Measurements from ENCODE around the gene CCDC110. TPM values are rescaled to one million over a fixed set of nuclear protein-coding genes. Genes with fewer than 3 reads are reported as not detected.
A peak's percentile ranks its signal among the peaks of the same experiment; 100 is the strongest.

The CCDC110 gene
- polyA plus RNA-seq, 6 donors from 2014 or later: 0.16 to 0.92 TPM; not detected in 4

DNA sequence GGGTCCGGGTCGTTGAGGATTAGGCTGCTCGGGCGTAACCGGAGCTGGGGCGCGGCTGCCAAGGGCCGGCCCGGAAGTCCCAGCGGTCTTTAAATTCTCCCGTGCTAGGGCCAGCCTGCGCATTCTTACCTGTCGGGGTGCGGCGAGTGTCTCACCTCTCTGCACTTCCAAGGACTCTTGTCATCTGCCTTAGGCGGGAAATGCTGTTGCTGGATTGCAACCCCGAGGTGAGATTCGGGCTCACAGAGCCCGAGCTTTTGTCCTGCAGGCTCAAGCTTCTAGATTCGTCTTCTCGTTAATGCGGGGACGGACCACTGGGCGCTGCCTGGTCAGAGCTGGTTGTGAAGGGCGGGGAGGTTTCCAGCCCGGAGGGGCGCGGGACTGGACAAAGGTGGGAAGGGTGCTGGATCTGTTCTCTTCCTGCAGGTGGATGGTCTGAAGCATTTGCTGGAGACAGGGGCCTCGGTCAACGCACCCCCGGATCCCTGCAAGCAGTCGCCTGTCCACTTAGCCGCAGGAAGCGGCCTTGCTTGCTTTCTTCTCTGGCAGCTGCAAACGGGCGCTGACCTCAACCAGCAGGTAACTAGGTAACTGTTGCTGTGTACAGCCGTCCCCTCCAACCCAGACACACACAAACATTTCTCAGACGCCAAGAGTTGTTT, 74.7 kb downstream of the CCDC110 start, which contains the start of gene ANKRD37:
TSS of gene ANKRD37 (plus strand) at position 118 of the 662 bp plus-strand sequence. CDS start at position 201, 83 bp downstream.
- Mint-ChIP-seq H3K36me3 (peaks cover 0 to 10% of the 10 kb centered on the region in 2 donors), H3K4me1 (peaks cover 18 to 49% (median 23%) of the 10 kb centered on the region in 3 donors), H3K27ac (peak within 1 kb of the TSS; percentile 96 to 100 (median 98)), H3K27me3 (no peaks in the 10 kb centered on the region), H3K4me3 (peak within 1 kb of the TSS; percentile 87 to 98 (median 96)), H3K9me3 (no peaks in the 10 kb centered on the region)
- no peak for ATAC-seq (ENCODE audit: low read depth in 2 of 2)
- no peak for DNase-seq

GRCh38 chr4:185395956-185396723, 75.4 kb downstream of the CCDC110 start:
- ATAC-seq (ENCODE audit: low read depth in 2 of 2): peak; percentile 85 to 87
- Mint-ChIP-seq H3K36me3 (peaks cover 0 to 8% of the 10 kb centered on the region in 2 donors), H3K4me1 (peaks cover 18 to 53% (median 23%) of the 10 kb centered on the region in 3 donors), H3K27me3 (no peaks in the 10 kb centered on the region), H3K27ac (peak overlapping the region; percentile 96 to 100 (median 98)), H3K4me3 (peak overlapping the region; percentile 87 to 98 (median 96)), H3K9me3 (no peaks in the 10 kb centered on the region)
- peak; percentile 98 for DNase-seq

GRCh38 chr4:185395238-185395955, 76.1 kb downstream of the CCDC110 start, which contains the start of gene LRP2BP:
Gene LRP2BP, minus strand, starts transcription at chr4:185395924. Its CDS starts 17,738 bp downstream, at chr4:185378186.
- no peak for ATAC-seq (ENCODE audit: low read depth in 2 of 2)
- peak within 1 kb of the TSS; percentile 96 to 100 (median 98) for H3K27ac Mint-ChIP-seq
- H3K4me1 Mint-ChIP-seq: peaks cover 18 to 53% (median 23%) of the 10 kb centered on the region in 3 donors
- no peaks in the 10 kb centered on the region for H3K27me3 Mint-ChIP-seq
- DNase-seq: peak; percentile 12
- peak within 1 kb of the TSS; percentile 87 to 98 (median 96) for H3K4me3 Mint-ChIP-seq
- H3K9me3 Mint-ChIP-seq: no peaks in the 10 kb centered on the region
- H3K36me3 Mint-ChIP-seq: peaks cover 0 to 5% of the 10 kb centered on the region in 2 donors

Other genes starting within 250 kb of the CCDC110 start
- gene LRP2BP, start 75.8 kb downstream of the CCDC110 start, polyA plus RNA-seq (ENCODE audit: low read depth in 6 of 6): 1 to 10 TPM in 1 of 6 donors, under 1 TPM in 5; 0.42 to 1.1 (median 0.95) TPM
- 10 to 100 TPM; 13.7 to 21.5 (median 16.3) TPM for gene ANKRD37, start 74.9 kb downstream of the CCDC110 start, polyA plus RNA-seq (ENCODE audit: low read depth in 6 of 6)
- gene UFSP2, start 45.8 kb downstream of the CCDC110 start, polyA plus RNA-seq (ENCODE audit: low read depth in 6 of 6): 10 to 100 TPM; 21.3 to 40.1 (median 32.3) TPM
- gene PDLIM3, start 63.8 kb upstream of the CCDC110 start, polyA plus RNA-seq (ENCODE audit: low read depth in 6 of 6): under 1 TPM in 1 of 6 donors, not detected in 5; 0.12 TPM

Measured in naive B cell (primary cell).